ENCODE results near the gene TNNT1. TPM values are rescaled to one million over a fixed set of nuclear protein-coding genes. Genes with fewer than 3 reads are reported as not detected.

TNNT1 gene
- total RNA-seq, 2 donors from 2014 or later: 0.69 to 2.1 TPM

DNA sequence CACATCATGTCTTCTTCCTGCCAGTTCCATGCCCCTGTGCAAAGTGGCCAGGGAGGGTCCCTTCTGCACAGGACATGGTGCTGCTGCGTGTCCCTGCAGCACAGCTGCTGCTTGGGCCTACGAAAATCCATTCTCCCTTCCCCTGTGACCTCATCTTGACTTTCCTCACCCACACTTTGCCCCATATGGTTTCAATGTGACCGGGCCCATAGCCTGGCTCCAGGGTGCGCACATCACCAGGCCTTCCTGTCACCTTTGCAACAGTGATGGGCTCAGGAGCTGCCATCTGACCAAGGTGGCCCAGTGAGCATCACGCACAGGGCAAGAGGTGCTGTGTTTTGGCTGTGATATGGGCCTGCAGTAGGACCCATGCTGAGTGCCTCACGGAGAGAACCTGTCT is 42.4 kb downstream of the TNNT1 start:
- Histone ChIP-seq H3K27me3 (no peaks in the 10 kb centered on the region), H3K27ac (no peak overlapping the region), H3K4me3 (no peak overlapping the region), H3K36me3 (peaks cover 4% of the 10 kb centered on the region), H3K9ac (ENCODE audit: low read depth in 2 of 2, low read length in 2 of 2) (no peak overlapping the region), H3K9me3 (no peaks in the 10 kb centered on the region), H3K4me1 (no peaks in the 10 kb centered on the region)
- no peak for DNase-seq
- intact Hi-C loops (cut with DNase I): no loop called here
- TF ChIP-seq, protein P1, sequence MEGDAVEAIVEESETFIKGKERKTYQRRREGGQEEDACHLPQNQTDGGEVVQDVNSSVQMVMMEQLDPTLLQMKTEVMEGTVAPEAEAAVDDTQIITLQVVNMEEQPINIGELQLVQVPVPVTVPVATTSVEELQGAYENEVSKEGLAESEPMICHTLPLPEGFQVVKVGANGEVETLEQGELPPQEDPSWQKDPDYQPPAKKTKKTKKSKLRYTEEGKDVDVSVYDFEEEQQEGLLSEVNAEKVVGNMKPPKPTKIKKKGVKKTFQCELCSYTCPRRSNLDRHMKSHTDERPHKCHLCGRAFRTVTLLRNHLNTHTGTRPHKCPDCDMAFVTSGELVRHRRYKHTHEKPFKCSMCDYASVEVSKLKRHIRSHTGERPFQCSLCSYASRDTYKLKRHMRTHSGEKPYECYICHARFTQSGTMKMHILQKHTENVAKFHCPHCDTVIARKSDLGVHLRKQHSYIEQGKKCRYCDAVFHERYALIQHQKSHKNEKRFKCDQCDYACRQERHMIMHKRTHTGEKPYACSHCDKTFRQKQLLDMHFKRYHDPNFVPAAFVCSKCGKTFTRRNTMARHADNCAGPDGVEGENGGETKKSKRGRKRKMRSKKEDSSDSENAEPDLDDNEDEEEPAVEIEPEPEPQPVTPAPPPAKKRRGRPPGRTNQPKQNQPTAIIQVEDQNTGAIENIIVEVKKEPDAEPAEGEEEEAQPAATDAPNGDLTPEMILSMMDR (IDR thresholded peaks at IDR 0.05): no peak

DNA sequence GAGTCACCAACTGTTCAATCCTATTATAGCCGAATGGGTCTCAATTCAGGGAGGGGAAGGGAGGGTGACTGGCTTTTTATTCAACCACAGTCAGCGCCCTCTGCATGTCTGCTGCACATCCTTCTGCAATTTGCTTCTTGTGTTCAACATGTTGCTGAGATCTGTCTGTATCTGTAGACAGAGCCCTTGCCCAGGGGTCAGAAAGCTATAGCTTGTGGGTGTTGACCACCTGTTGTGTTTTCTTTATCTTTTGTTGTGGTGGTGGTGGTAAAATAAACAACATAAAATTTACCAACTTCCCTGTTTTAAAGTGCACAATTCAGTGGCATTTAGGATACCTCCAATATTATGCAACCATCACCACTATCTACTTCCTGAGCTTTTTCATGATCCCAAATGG is 43.8 kb downstream of the TNNT1 start:
- DNase-seq: no peak
- Histone ChIP-seq H3K36me3 (peaks cover 8% of the 10 kb centered on the region), H3K4me1 (no peaks in the 10 kb centered on the region), H3K9ac (ENCODE audit: low read depth in 2 of 2, low read length in 2 of 2) (no peak overlapping the region), H3K27me3 (no peaks in the 10 kb centered on the region), H3K4me3 (no peak overlapping the region), H3K27ac (no peak overlapping the region), H3K9me3 (no peaks in the 10 kb centered on the region)
- TF ChIP-seq, protein P1 (IDR thresholded peaks at IDR 0.05): no peak
- intact Hi-C loops (cut with DNase I): no loop called here

DNA sequence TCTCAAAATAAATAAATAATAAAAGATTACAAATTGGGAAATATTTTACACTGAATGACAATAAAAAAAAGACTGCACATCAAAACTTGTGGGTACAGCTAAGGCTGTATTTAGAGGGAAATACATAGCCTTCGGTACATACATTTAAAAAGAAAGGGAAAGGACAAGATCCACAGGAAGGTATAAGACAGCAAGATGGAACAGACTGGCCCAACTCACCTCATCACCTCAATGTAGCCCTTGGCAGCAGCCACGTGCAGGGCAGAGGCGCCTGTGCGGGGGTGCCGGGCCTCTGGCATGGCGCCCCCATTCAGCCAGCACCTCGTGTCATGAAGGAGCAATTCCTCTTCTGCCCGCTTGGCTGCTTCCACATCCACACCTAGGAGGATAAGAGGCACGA is 45.8 kb downstream of the TNNT1 start:
- Histone ChIP-seq H3K4me3 (no peak overlapping the region), H3K9me3 (no peaks in the 10 kb centered on the region), H3K27me3 (no peaks in the 10 kb centered on the region), H3K27ac (no peak overlapping the region), H3K36me3 (peaks cover 8% of the 10 kb centered on the region), H3K4me1 (no peaks in the 10 kb centered on the region), H3K9ac (ENCODE audit: low read depth in 2 of 2, low read length in 2 of 2) (no peak overlapping the region)
- intact Hi-C loops (cut with DNase I): no loop called here
- no peak for DNase-seq
- TF ChIP-seq, protein P1 (IDR thresholded peaks at IDR 0.05): no peak

DNA sequence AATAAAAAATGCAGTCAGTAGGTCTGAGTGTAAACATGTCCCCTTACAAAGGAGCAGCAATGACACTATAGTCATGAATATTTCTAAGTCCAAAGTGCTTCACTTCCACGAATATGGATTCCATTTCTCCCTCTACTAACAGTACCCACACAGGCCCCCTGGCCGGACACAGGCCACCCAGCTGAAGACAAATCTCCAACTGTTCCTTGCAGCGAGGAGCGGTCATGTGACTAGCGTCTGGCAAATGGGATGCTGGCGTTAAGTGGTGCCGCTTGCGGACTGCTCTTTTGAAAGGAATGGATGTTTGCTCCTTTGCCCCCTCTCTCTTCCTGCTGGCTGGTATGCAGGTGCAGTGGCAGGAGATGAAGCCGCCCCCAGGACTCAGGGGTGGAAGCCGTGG is 47.7 kb downstream of the TNNT1 start:
- Histone ChIP-seq H3K9me3 (no peaks in the 10 kb centered on the region), H3K27me3 (no peaks in the 10 kb centered on the region), H3K27ac (no peak overlapping the region), H3K9ac (ENCODE audit: low read depth in 2 of 2, low read length in 2 of 2) (no peak overlapping the region), H3K4me3 (no peak overlapping the region), H3K36me3 (peaks cover 8% of the 10 kb centered on the region), H3K4me1 (no peaks in the 10 kb centered on the region)
- intact Hi-C loops (cut with DNase I): no loop called here
- TF ChIP-seq, protein P1 (IDR thresholded peaks at IDR 0.05): no peak
- DNase-seq: no peak

DNA sequence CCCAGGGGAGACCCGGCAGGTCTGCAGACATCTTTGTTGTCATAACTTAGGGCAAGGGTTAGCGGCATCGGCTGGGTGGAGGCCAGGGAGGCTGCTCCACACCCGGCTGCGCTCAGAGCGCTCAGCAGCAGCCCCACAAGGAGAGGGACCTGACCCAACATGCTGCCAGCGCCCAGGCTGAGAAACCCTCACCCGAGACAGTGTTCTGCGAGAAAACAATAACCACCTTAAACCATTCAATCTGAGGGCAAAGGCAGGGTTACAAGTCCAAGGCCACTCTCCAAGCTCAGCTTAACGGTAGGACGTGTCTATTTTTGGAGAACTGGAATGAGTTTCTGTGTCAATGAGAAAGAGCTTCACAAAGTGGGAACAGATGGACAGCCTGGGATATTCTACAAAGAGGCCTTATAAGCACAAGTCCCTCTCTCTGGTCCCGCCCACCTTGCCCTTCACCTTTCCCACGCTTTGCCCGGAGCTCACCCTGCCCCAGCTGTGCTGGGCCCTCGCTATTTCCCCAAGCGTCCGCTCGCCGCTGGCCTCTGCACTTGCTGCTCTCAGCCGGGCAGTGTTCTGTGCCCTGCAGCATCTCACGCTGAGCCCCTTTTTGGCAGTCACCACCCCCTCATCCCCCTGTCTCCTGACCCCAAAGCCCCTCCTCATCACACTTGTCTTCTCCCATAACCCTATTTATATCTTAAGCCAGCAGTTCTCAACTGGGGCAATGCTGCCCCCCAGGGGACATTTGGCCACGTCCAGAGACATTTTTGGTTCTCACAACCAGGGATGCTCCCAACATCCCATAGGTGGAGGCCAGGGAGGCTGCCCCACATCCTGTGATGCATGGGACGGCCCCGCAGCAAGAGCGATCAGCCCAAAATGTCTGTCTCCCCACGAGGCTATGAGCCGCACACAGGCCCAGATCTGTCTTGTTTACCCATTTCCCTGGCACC is 49.2 kb downstream of the TNNT1 start:
- Histone ChIP-seq H3K36me3 (peaks cover 8% of the 10 kb centered on the region), H3K4me3 (no peak overlapping the region), H3K9ac (ENCODE audit: low read depth in 2 of 2, low read length in 2 of 2) (no peak overlapping the region), H3K4me1 (no peaks in the 10 kb centered on the region), H3K27ac (no peak overlapping the region), H3K9me3 (no peaks in the 10 kb centered on the region), H3K27me3 (no peaks in the 10 kb centered on the region)
- intact Hi-C loops (cut with DNase I): no loop called here
- TF ChIP-seq, protein P1 (IDR thresholded peaks at IDR 0.05): no peak
- DNase-seq: no peak

All from colonic mucosa (tissue), 4 donors.